SK-N-SH (cell line): ENCODE results near the gene NAXD. TPM values are rescaled to one million over a fixed set of nuclear protein-coding genes. Genes with fewer than 3 reads are reported as not detected.

ENCODE experiments used
- CTCF ChIA-PET: fragments of 300-600, 350-600 bp; formaldehyde crosslinking; extraction: SDS; loops from one replicate; lab custom pipeline; 2021; lab: Yijun Ruan, JAX
- POLR2A ChIA-PET: fragments of 350-600 bp; sonication (Branson Sonifier 250); formaldehyde crosslinking; extraction: SDS; loops from one replicate; lab custom pipeline; 2020; ENCODE audit warnings: antibody characterized with exemption, inconsistent platforms; lab: Yijun Ruan, JAX
- DNase-seq: peaks from one replicate; pipeline ENCODE4 v3.0.0; 2012
- H2AFZ ChIP-seq: fragments of 200-600 bp; sonication (generic); 2 replicates; pipeline ENCODE4 v1.8.1; 2016; ENCODE audit warnings: antibody characterized with exemption, mild to moderate bottlenecking, low read depth
- H3F3A ChIP-seq: fragments of 200-600 bp; sonication (generic); replicated peaks from 2 replicates; pipeline ENCODE3; 2016; ENCODE audit warnings: antibody characterized with exemption, mild to moderate bottlenecking; ENCODE audit not compliant: insufficient read depth
- H3K27ac ChIP-seq, 2 experiments: fragments of 200-500 bp in 1 of 2; fragments of 200-600 bp in 1 of 2; sonication (Bioruptor generic) in 1 of 2; sonication (generic), shearing (Covaris generic) in 1 of 2; 2 replicates each; pipeline versions ENCODE4 v1.5.1 to v1.6.1; 2014 to 2016; ENCODE audit warnings: low read depth in 2 of 2, inconsistent platforms in 1 of 2, low read length in 1 of 2, mild to moderate bottlenecking in 1 of 2, mixed read lengths in 1 of 2
- H3K27me3 ChIP-seq: fragments of 200-600 bp; sonication (generic), shearing (Covaris generic); 2 replicates; pipeline ENCODE4 v1.6.1; 2016; ENCODE audit warnings: mixed run types; ENCODE audit not compliant: insufficient read depth
- H3K36me3 ChIP-seq, 2 experiments: fragments of 200-500 bp in 1 of 2; fragments of 200-600 bp in 1 of 2; sonication (Bioruptor generic) in 1 of 2; sonication (generic) in 1 of 2; replicated peaks in 1 of 2; 2 replicates each; pipeline versions ENCODE3 to v1.5.1; 2014 to 2016; ENCODE audit warnings: low read length in 1 of 2, mild to moderate bottlenecking in 1 of 2; ENCODE audit not compliant: insufficient read depth in 2 of 2, control insufficient read depth in 1 of 2
- H3K4me1 ChIP-seq, 2 experiments: fragments of 200-500 bp in 1 of 2; fragments of 200-600 bp in 1 of 2; sonication (Bioruptor generic) in 1 of 2; sonication (generic), shearing (Covaris generic) in 1 of 2; 2 replicates each; pipeline versions ENCODE4 v1.5.1 to v1.6.1; 2014 to 2016; ENCODE audit warnings: low read depth in 1 of 2, low read length in 1 of 2, mixed run types in 1 of 2; ENCODE audit not compliant: insufficient read depth in 2 of 2, control insufficient read depth in 1 of 2
- H3K4me2 ChIP-seq: fragments of 200-600 bp; sonication (generic), shearing (Covaris generic); 2 replicates; pipeline ENCODE4 v1.6.1; 2017; ENCODE audit warnings: mixed run types
- H3K4me3 ChIP-seq, 2 experiments: fragments of 200-500 bp in 1 of 2; fragments of 200-600 bp in 1 of 2; sonication (Bioruptor generic) in 1 of 2; sonication (generic), shearing (Covaris generic) in 1 of 2; 2 replicates each; pipeline versions ENCODE4 v1.5.1 to v1.8.1; 2014 to 2016; ENCODE audit warnings: low read depth in 2 of 2, inconsistent platforms in 1 of 2, low read length in 1 of 2, mild to moderate bottlenecking in 1 of 2, mixed read lengths in 1 of 2, moderate library complexity in 1 of 2
- H3K79me2 ChIP-seq: fragments of 200-600 bp; sonication (generic); 2 replicates; pipeline ENCODE4 v1.8.1; 2017; ENCODE audit warnings: mild to moderate bottlenecking; ENCODE audit not compliant: insufficient read depth
- H3K9ac ChIP-seq: fragments of 200-600 bp; sonication (generic); 2 replicates; pipeline ENCODE4 v1.6.1; 2017; ENCODE audit warnings: mixed run types
- H3K9me2 ChIP-seq: fragments of 200-600 bp; sonication (generic); 2 replicates; pipeline ENCODE4 v1.6.1; 2017; ENCODE audit warnings: mixed run types
- H3K9me3 ChIP-seq: fragments of 200-600 bp; sonication (generic); 2 replicates; pipeline ENCODE4 v1.6.1; 2017; ENCODE audit warnings: mixed run types, mild to moderate bottlenecking, moderate library complexity
- H4K20me1 ChIP-seq: fragments of 200-600 bp; sonication (generic); 2 replicates; pipeline ENCODE4 v1.6.1; 2017; ENCODE audit warnings: mild to moderate bottlenecking, mixed run types; ENCODE audit not compliant: insufficient read depth
- ELF1 ChIP-seq: IDR thresholded peaks from 2 replicates; pipeline ENCODE4 v1.4.0; 2012
- EP300 ChIP-seq, 2 experiments: IDR thresholded peaks; 2 replicates each; pipeline versions ENCODE4 v1.4.0 to v1.6.1; 2012; ENCODE audit warnings: borderline replicate concordance in 1 of 2, low read depth in 1 of 2, low read length in 1 of 2
- FOXJ3 ChIP-seq: sonication (generic); formaldehyde crosslinking; IDR thresholded peaks from 2 replicates; pipeline ENCODE4 v1.5.1; 2020; ENCODE audit warnings: mild to moderate bottlenecking, missing genetic modification reagents
- GABPA ChIP-seq: IDR thresholded peaks from 2 replicates; pipeline ENCODE4 v1.4.0; 2012; ENCODE audit warnings: low read depth, mild to moderate bottlenecking
- MEF2A ChIP-seq: IDR thresholded peaks from 2 replicates; pipeline ENCODE4 v1.4.0; 2012; ENCODE audit warnings: low read depth, borderline replicate concordance
- NRF1 ChIP-seq: IDR thresholded peaks from 2 replicates; pipeline ENCODE4 v1.6.1; 2012; ENCODE audit warnings: low read depth, mild to moderate bottlenecking, low read length
- PBX3 ChIP-seq: IDR thresholded peaks from 2 replicates; pipeline ENCODE4; 2012
- REST ChIP-seq: IDR thresholded peaks from 2 replicates; pipeline ENCODE4 v1.6.1; 2012; ENCODE audit warnings: mild to moderate bottlenecking, low read depth, low read length, moderate library complexity
- RFX5 ChIP-seq: IDR thresholded peaks from 2 replicates; pipeline ENCODE4 v1.6.1; 2012; ENCODE audit warnings: mild to moderate bottlenecking, improper control_type of control experiment, low read length
- RXRA ChIP-seq: IDR thresholded peaks from 2 replicates; pipeline ENCODE4 v1.4.0; 2012; ENCODE audit warnings: low read depth, mild to moderate bottlenecking, borderline replicate concordance
- SIN3A ChIP-seq: IDR thresholded peaks from 2 replicates; pipeline ENCODE4 v1.6.1; 2012; ENCODE audit warnings: low read depth, mild to moderate bottlenecking, low read length, moderate library complexity, borderline replicate concordance
- USF1 ChIP-seq: IDR thresholded peaks from 2 replicates; pipeline ENCODE4 v1.4.0; 2012; ENCODE audit warnings: low read depth, borderline replicate concordance
- WGBS: methylation state at CpG from one replicate; pipeline ENCODE4 v1.1.6; 2017; ENCODE audit warnings: low lambda C conversion rate; 5-methylcytosine and 5-hydroxymethylcytosine counted together
- polyA plus RNA-seq, 3 experiments: library from polyadenylated mRNA; depleted of rRNA; stranded (reverse); fragments of >200 nt; gene quantifications; 2 replicates each; pipeline ENCODE4 v1.2.3, GENCODE V29; 2012

Gene NAXD
- polyA plus RNA-seq, 1 of the 3 experiments (the other 2 are of a cell fraction), result 32.4 TPM

- no peaks in the 10 kb centered on the region for H3K9me3 ChIP-seq
- TF ChIP-seq PBX3 (no peak), ELF1 (no peak), FOXJ3 (CRISPR knock-in tag) (no peak), EP300 (IDR thresholded peaks at IDR 0.05; ENCODE audit: borderline replicate concordance in 1 of 2, low read depth in 1 of 2, low read length in 1 of 2) (no peak), RFX5 (no peak), NRF1 (no peak), REST (no peak), MEF2A (no peak), SIN3A (no peak), GABPA (no peak)
- TF ChIP-seq, all 33 proteins: peak for 0
- H3K4me2 ChIP-seq, result no peak overlapping the region
- no peaks in the 10 kb centered on the region for H3K27me3 ChIP-seq
- H3K4me1 ChIP-seq, result peaks cover 17 to 26% of the 10 kb centered on the region in 2 experiments
- peaks cover 10 to 38% of the 10 kb centered on the region in 2 experiments for H3K36me3 ChIP-seq
- 92% methylated on average over 9 of the region's 9 CpGs for WGBS
- H3K4me3 ChIP-seq, result no peak overlapping the region
- ChIA-PET POLR2A (no interaction called here), CTCF (interaction anchor here (0.6 to 1.0 kb wide), 2 partner anchors 9 to 27 kb away, joined by 3 read pairs; no protein-coding TSS in a partner anchor)
- peaks cover 90% of the 10 kb centered on the region for H3K79me2 ChIP-seq
- no peak overlapping the region for H3K9ac ChIP-seq
- H4K20me1 ChIP-seq, result peaks cover 46% of the 10 kb centered on the region
- H3F3A ChIP-seq, result peaks cover 3% of the 10 kb centered on the region
- no peaks in the 10 kb centered on the region for H3K9me2 ChIP-seq
- peak overlapping the region in 1 of 2 experiments; percentile 7; a peak in 1 of 4 replicates for H3K27ac ChIP-seq
- H2AFZ ChIP-seq, result no peak overlapping the region
- DNase-seq, result no peak
Observed at GRCh38 chr13:110626521-110626920, 11.2 kb downstream of the NAXD start.

GRCh38 chr13:110627351-110627750 lies 12.0 kb downstream of the NAXD start:
- peaks cover 38% of the 10 kb centered on the region for H4K20me1 ChIP-seq
- peaks cover 90% of the 10 kb centered on the region for H3K79me2 ChIP-seq
- no peaks in the 10 kb centered on the region for H3K27me3 ChIP-seq
- TF ChIP-seq USF1 (no peak), RFX5 (no peak), RXRA (no peak)
- H3K9me2 ChIP-seq, result no peaks in the 10 kb centered on the region
- H3K27ac ChIP-seq, result peak overlapping the region in 1 of 2 experiments; percentile 77; a peak in 2 of 4 replicates
- no peak overlapping the region for H3K4me2 ChIP-seq
- H3K36me3 ChIP-seq, result peaks cover 10 to 40% of the 10 kb centered on the region in 2 experiments
- 93% methylated on average over 8 of the region's 8 CpGs for WGBS
- peaks cover 17 to 26% of the 10 kb centered on the region in 2 experiments for H3K4me1 ChIP-seq
- no peak overlapping the region for H3K9ac ChIP-seq
- DNase-seq, result no peak
- H3K9me3 ChIP-seq, result no peaks in the 10 kb centered on the region
- H3F3A ChIP-seq, result peaks cover 3% of the 10 kb centered on the region
- CTCF ChIA-PET, result interaction anchor here (1.0 to 1.5 kb wide), 4 partner anchors 10 to 54 kb away, joined by 3 to 5 read pairs (median 4); no protein-coding TSS in a partner anchor
- POLR2A ChIA-PET, result no interaction called here
- H3K4me3 ChIP-seq, result no peak overlapping the region
- no peak overlapping the region for H2AFZ ChIP-seq
